Cardiac muscle cell (in vitro differentiated cells and primary cell): ENCODE results near the gene INPP5E. TPM values are rescaled to one million over a fixed set of nuclear protein-coding genes. Genes with fewer than 3 reads are reported as not detected.

Experiments used
- DNase-seq, 2 donors: peaks; one replicate each; pipeline versions ENCODE4 v3.0.0 to v3.0.0-alpha.2; 2010 to 2017; ENCODE audit warnings: low read depth in 1 of 2, low spot score in 1 of 2
- H3K27ac ChIP-seq: fragments of 200-600 bp; sonication (generic); 2 replicates; pipeline ENCODE4 v1.5.1; 2016
- H3K27me3 ChIP-seq: fragments of 200-600 bp; sonication (generic); 2 replicates; pipeline ENCODE4 v1.6.0; 2016; ENCODE audit warnings: control low read depth
- H3K36me3 ChIP-seq: fragments of 200-600 bp; sonication (generic); 2 replicates; pipeline ENCODE4 v1.5.1; 2016; ENCODE audit warnings: control low read depth
- H3K4me1 ChIP-seq: fragments of 200-600 bp; sonication (generic); 2 replicates; pipeline ENCODE4 v1.8.1; 2017; ENCODE audit warnings: low read depth, mild to moderate bottlenecking, mixed run types
- H3K4me3 ChIP-seq: fragments of 200-600 bp; sonication (generic); 2 replicates; pipeline ENCODE4 v1.5.1; 2016; ENCODE audit warnings: mild to moderate bottlenecking
- H3K9me3 ChIP-seq: fragments of 200-600 bp; sonication (generic); 2 replicates; pipeline ENCODE4 v1.5.1; 2017; ENCODE audit warnings: low read depth, mild to moderate bottlenecking, control low read depth
- CTCF ChIP-seq: IDR thresholded peaks from 2 replicates; pipeline ENCODE4 v1.5.1; 2012; ENCODE audit warnings: low read depth, mild to moderate bottlenecking, low read length
- polyA plus RNA-seq: library from polyadenylated mRNA; unstranded; fragments of >200 nt; fragmentation: Nextera tagmentation; extraction: Ambion mirVana; gene quantifications from 2 replicates; pipeline ENCODE4 v1.2.1, GENCODE V29; 2016
- total RNA-seq: library from RNA; depleted of rRNA; stranded (reverse); fragments of >200 nt; gene quantifications from 2 replicates; pipeline ENCODE4 v1.2.3, GENCODE V29; 2016

Gene INPP5E
- total and polyA plus RNA-seq, 2 experiments from 2014 or later = 14.9 to 26.8 TPM

GRCh38 chr9:136447173-136447778 lies 7.6 kb upstream of the INPP5E start:
- TF ChIP-seq CTCF = no peak
- H3K27ac ChIP-seq = no peak overlapping the region
- H3K9me3 ChIP-seq = no peaks in the 10 kb centered on the region
- no peak overlapping the region for H3K4me3 ChIP-seq
- H3K36me3 ChIP-seq = peaks cover 50% of the 10 kb centered on the region
- H3K4me1 ChIP-seq = no peaks in the 10 kb centered on the region
- DNase-seq = no peak
- no peaks in the 10 kb centered on the region for H3K27me3 ChIP-seq

- Histone ChIP-seq H3K36me3 (peaks cover 55% of the 10 kb centered on the region), H3K27ac (no peak overlapping the region), H3K9me3 (no peaks in the 10 kb centered on the region), H3K4me1 (no peaks in the 10 kb centered on the region), H3K4me3 (no peak overlapping the region), H3K27me3 (no peaks in the 10 kb centered on the region)
- no peak for TF ChIP-seq CTCF
- DNase-seq = no peak
Observed at GRCh38 chr9:136445799-136446198, 6.2 kb upstream of the INPP5E start.

- Histone ChIP-seq H3K36me3 (peaks cover 46% of the 10 kb centered on the region), H3K4me1 (no peaks in the 10 kb centered on the region), H3K9me3 (no peaks in the 10 kb centered on the region), H3K27ac (no peak overlapping the region), H3K4me3 (no peak overlapping the region), H3K27me3 (no peaks in the 10 kb centered on the region)
- DNase-seq = no peak
- no peak for TF ChIP-seq CTCF
Observed at GRCh38 chr9:136444102-136444501, 4.5 kb upstream of the INPP5E start.

DNA sequence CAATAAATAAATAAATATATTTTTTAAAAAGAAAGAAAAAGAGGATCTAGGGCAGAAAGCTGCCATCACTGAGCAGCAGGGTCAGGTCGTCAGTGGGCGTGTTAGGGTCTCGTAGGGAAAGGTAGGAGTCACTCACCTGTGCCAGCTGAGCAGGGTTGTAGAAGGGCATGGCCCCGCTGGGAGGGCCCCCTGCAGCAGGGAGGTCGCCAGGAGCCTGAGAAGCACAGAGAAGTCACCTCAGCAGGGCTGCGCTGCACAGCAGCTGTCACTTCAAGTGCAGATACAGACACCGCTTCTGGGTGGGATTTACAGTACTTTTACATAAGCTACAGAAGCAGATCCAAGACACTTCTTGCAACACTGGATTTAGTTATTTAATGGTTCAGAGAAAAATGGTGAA lies 4.0 kb upstream of the INPP5E start:
- Histone ChIP-seq H3K4me3 (no peak overlapping the region), H3K27ac (no peak overlapping the region), H3K36me3 (peaks cover 43% of the 10 kb centered on the region), H3K4me1 (no peaks in the 10 kb centered on the region), H3K9me3 (no peaks in the 10 kb centered on the region), H3K27me3 (no peaks in the 10 kb centered on the region)
- no peak for DNase-seq
- TF ChIP-seq CTCF = no peak

GRCh38 chr9:136443087-136443486 lies 3.4 kb upstream of the INPP5E start:
- Histone ChIP-seq H3K4me1 (peaks cover 2% of the 10 kb centered on the region), H3K9me3 (no peaks in the 10 kb centered on the region), H3K4me3 (no peak overlapping the region), H3K36me3 (peaks cover 39% of the 10 kb centered on the region), H3K27ac (no peak overlapping the region), H3K27me3 (no peaks in the 10 kb centered on the region)
- DNase-seq = no peak
- TF ChIP-seq CTCF = no peak
